ENCODE results near the gene TAL1.

DNA sequence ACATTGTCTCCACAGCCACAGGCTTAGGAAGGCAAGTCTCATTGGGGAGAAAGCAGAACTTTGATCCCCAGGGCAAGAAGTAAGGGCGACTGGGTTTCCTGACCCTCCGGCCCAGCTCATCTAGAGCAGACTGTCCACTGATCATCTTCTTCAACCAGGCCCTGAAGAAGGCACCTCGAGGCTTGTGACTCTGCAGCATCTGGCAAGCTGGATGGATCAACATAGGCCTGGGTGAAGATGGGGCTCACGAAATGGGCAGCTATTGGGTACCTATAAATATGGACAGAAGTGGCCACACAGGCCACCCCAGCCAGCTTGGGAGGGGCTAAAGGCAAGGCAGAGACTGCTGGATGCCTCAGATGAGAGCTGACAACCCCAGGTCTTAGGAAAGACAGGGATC is 13.0 kb downstream of the TAL1 start:
- TF ChIP-seq CTCF (IDR thresholded peaks at IDR 0.05) (no peak), POLR2A (IDR thresholded peaks at IDR 0.05) (no peak)
